ENCODE measurements around the gene NKX1-1.
"Not testable (repeated sequence)": the region's sequence is repeated elsewhere in the genome, so short reads cannot be mapped to it uniquely, and the experiment has no call there.

The NKX1-1 gene

GRCh38 chr4:1403591-1404572 lies 2.4 kb downstream of the NKX1-1 start:
- DNase-seq, result no peak

- no peak for DNase-seq
Measured at GRCh38 chr4:1403177-1403583, 3.1 kb downstream of the NKX1-1 start.

GRCh38 chr4:1402516-1403091 lies 3.6 kb downstream of the NKX1-1 start:
- no peak for DNase-seq

- DNase-seq, result no peak
Measured at GRCh38 chr4:1402021-1402515, 4.2 kb downstream of the NKX1-1 start.

GRCh38 chr4:1401409-1402020 lies 4.7 kb downstream of the NKX1-1 start:
- no peak for DNase-seq

GRCh38 chr4:1400831-1401408 lies 5.3 kb downstream of the NKX1-1 start:
- DNase-seq, result no peak

GRCh38 chr4:1400191-1400805 lies 5.9 kb downstream of the NKX1-1 start:
- DNase-seq, result no peak

- DNase-seq, result no peak
Measured at GRCh38 chr4:1399508-1400190, 6.6 kb downstream of the NKX1-1 start.

- DNase-seq, result no peak
Measured at GRCh38 chr4:1398681-1399507, 7.3 kb downstream of the NKX1-1 start.

- DNase-seq, result no peak
Measured at GRCh38 chr4:1396806-1397455, 9.3 kb downstream of the NKX1-1 start.

GRCh38 chr4:1395941-1396805 lies 10.1 kb downstream of the NKX1-1 start:
- DNase-seq, result no peak

- DNase-seq, result not testable (repeated sequence)
Measured at GRCh38 chr4:1395389-1395820, 10.8 kb downstream of the NKX1-1 start.

- not testable (repeated sequence) for DNase-seq
Measured at GRCh38 chr4:1394554-1395388, 11.5 kb downstream of the NKX1-1 start.

GRCh38 chr4:1393866-1394265 lies 12.4 kb downstream of the NKX1-1 start:
- DNase-seq, result no peak

GRCh38 chr4:1393363-1393762 lies 12.9 kb downstream of the NKX1-1 start:
- not testable (repeated sequence) for DNase-seq

- DNase-seq, result no peak
Measured at GRCh38 chr4:1385373-1386340, 20.6 kb downstream of the NKX1-1 start.

GRCh38 chr4:1384675-1385372 lies 21.4 kb downstream of the NKX1-1 start:
- DNase-seq, result no peak
